ENCODE data around the gene CACNG6. TPM values are rescaled to one million over a fixed set of nuclear protein-coding genes. Genes with fewer than 3 reads are reported as not detected.

CACNG6 gene
- total RNA-seq, 1 experiment from 2014 or later, result not detected

GRCh38 chr19:54011507-54012211, 20.2 kb downstream of the CACNG6 start:
- DNase-seq (no peak), ATAC-seq (no peak)
- ChIA-PET CTCF (no interaction called here), POLR2A (ENCODE audit: unreplicated experiment) (no interaction called here)
- Histone ChIP-seq H2AFZ (ENCODE audit: low read length) (no peak overlapping the region), H3K4me3 (ENCODE audit: low read length) (no peak overlapping the region), H3K9ac (ENCODE audit: low read length) (no peak overlapping the region), H3K36me3 (ENCODE audit: low read depth, low read length) (no peaks in the 10 kb centered on the region), H3K9me2 (replicated peaks; ENCODE audit: low read length) (no peaks in the 10 kb centered on the region), H3K27ac (ENCODE audit: low read length) (no peak overlapping the region), H3K4me2 (ENCODE audit: low read length) (no peak overlapping the region), H3K9me3 (ENCODE audit: low read length) (no peaks in the 10 kb centered on the region), H3K27me3 (ENCODE audit: low read length) (no peaks in the 10 kb centered on the region), H3K4me1 (ENCODE audit: insufficient read depth, low read length) (peaks cover 26% of the 10 kb centered on the region), H3K79me2 (ENCODE audit: low read length) (no peaks in the 10 kb centered on the region), H3F3A (ENCODE audit: low read length, unreplicated experiment) (no peaks in the 10 kb centered on the region), H4K20me1 (ENCODE audit: low read length) (no peaks in the 10 kb centered on the region)
- no TSS peak for BruUV-seq (replicated peaks)
- intact Hi-C loops (cut with micrococcal nuclease), result no loop called here
- no peak for TF ChIP-seq EZH2phosphoT487 (IDR thresholded peaks at IDR 0.05; ENCODE audit: borderline replicate concordance, low read length)
- TF ChIP-seq CTCF (conservative IDR thresholded peaks at IDR 0.05; ENCODE audit: low read depth, low read length), result no peak
- TF ChIP-seq EZH2 (IDR thresholded peaks at IDR 0.05; ENCODE audit: low read length, unreplicated experiment), result no peak

- no TSS peak for BruUV-seq (replicated peaks)
- Histone ChIP-seq H3K9me2 (replicated peaks; ENCODE audit: low read length) (no peaks in the 10 kb centered on the region), H3K36me3 (ENCODE audit: low read depth, low read length) (no peaks in the 10 kb centered on the region), H4K20me1 (ENCODE audit: low read length) (no peaks in the 10 kb centered on the region), H3K4me3 (ENCODE audit: low read length) (no peak overlapping the region), H3K79me2 (ENCODE audit: low read length) (no peaks in the 10 kb centered on the region), H2AFZ (ENCODE audit: low read length) (no peak overlapping the region), H3K27me3 (ENCODE audit: low read length) (no peaks in the 10 kb centered on the region), H3K4me2 (ENCODE audit: low read length) (no peak overlapping the region), H3K9me3 (ENCODE audit: low read length) (no peaks in the 10 kb centered on the region), H3K9ac (ENCODE audit: low read length) (no peak overlapping the region), H3K4me1 (ENCODE audit: insufficient read depth, low read length) (peaks cover 6% of the 10 kb centered on the region; the same call in 1 of the 2 replicates), H3K27ac (ENCODE audit: low read length) (no peak overlapping the region), H3F3A (ENCODE audit: low read length, unreplicated experiment) (no peaks in the 10 kb centered on the region)
- CTCF ChIA-PET, result no interaction called here
- POLR2A ChIA-PET (ENCODE audit: unreplicated experiment), result no interaction called here
- no peak for ATAC-seq
- intact Hi-C loops (cut with micrococcal nuclease), result no loop called here
- TF ChIP-seq CTCF (conservative IDR thresholded peaks at IDR 0.05; ENCODE audit: low read depth, low read length), result no peak
- no peak for TF ChIP-seq EZH2 (IDR thresholded peaks at IDR 0.05; ENCODE audit: low read length, unreplicated experiment)
- no peak for TF ChIP-seq EZH2phosphoT487 (IDR thresholded peaks at IDR 0.05; ENCODE audit: borderline replicate concordance, low read length)
- DNase-seq, result no peak
Measured at GRCh38 chr19:54013866-54014265, 22.4 kb downstream of the CACNG6 start.

DNA sequence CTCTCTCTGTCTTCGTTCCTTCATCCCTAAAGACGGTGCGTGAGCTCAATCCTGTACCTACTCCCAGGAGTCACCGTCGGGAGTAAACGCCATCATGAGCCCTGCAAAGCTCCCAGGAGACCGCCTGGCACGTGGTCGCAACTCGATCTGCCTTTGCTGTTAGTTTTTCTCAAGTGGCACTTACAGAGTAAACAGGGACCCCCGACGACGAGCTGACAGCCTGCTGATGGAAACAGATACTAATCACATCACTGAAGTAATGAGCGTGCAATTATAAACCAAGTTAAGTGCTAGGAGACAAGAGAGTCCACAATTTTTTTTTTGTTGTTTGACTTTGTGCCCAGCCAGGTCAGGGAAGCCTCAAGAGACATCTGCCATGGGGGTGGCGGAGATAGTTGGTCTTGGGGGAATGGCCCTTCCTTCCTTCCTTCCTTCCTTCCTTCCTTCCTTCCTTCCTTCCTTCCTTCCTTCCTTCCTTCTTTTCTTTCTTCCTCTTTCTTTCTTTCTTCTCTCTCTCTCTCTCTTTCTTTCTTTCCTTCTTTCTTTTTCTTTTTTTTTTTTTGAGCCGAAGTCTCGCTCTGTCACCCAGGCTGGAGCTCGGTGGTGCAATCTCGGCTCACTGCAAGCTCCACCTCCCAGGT, 23.6 kb downstream of the CACNG6 start:
- H3K9ac ChIP-seq (ENCODE audit: low read length), result no peak overlapping the region
- H3K9me3 ChIP-seq (ENCODE audit: low read length), result no peaks in the 10 kb centered on the region
- no TSS peak for BruUV-seq (replicated peaks)
- ATAC-seq, result no peak
- H2AFZ ChIP-seq (ENCODE audit: low read length), result no peak overlapping the region
- ChIA-PET CTCF (interaction anchor here (0.6 kb wide), 1 partner anchor 64 kb away, joined by 4 read pairs; no protein-coding TSS in a partner anchor), POLR2A (ENCODE audit: unreplicated experiment) (no interaction called here)
- H3K27me3 ChIP-seq (ENCODE audit: low read length), result no peaks in the 10 kb centered on the region
- TF ChIP-seq EZH2 (IDR thresholded peaks at IDR 0.05; ENCODE audit: low read length, unreplicated experiment) (no peak), CTCF (conservative IDR thresholded peaks at IDR 0.05; ENCODE audit: low read depth, low read length) (no peak), EZH2phosphoT487 (IDR thresholded peaks at IDR 0.05; ENCODE audit: borderline replicate concordance, low read length) (no peak)
- no peak overlapping the region for H3K4me2 ChIP-seq (ENCODE audit: low read length)
- no peaks in the 10 kb centered on the region for H3K9me2 ChIP-seq (replicated peaks; ENCODE audit: low read length)
- no peaks in the 10 kb centered on the region for H3F3A ChIP-seq (ENCODE audit: low read length, unreplicated experiment)
- H3K27ac ChIP-seq (ENCODE audit: low read length), result no peak overlapping the region
- no peak for DNase-seq
- no peaks in the 10 kb centered on the region for H3K36me3 ChIP-seq (ENCODE audit: low read depth, low read length)
- peaks cover 12% of the 10 kb centered on the region for H3K4me1 ChIP-seq (ENCODE audit: insufficient read depth, low read length)
- H4K20me1 ChIP-seq (ENCODE audit: low read length), result no peaks in the 10 kb centered on the region
- H3K4me3 ChIP-seq (ENCODE audit: low read length), result no peak overlapping the region
- intact Hi-C loops (cut with micrococcal nuclease), result no loop called here
- no peaks in the 10 kb centered on the region for H3K79me2 ChIP-seq (ENCODE audit: low read length)
